HL-60/S4 treated with phorbol 12-myristate 13-acetate at 8.2 ng/mL for 4 days and 3 days (cell line): Measurements from ENCODE around the gene MAP3K7.

Source experiments
- in situ Hi-C: fragments of 300-500 bp; cut with MboI; formaldehyde crosslinking; loops from 2 replicates; pipeline ENCODE4 v1.15.0; 2022; ENCODE audit warnings: low sequenced_read_pairs

The MAP3K7 gene

GRCh38 chr6:90463874-90464273 lies 123.0 kb downstream of the MAP3K7 start:
- in situ Hi-C loops, result no loop called here
